ELR (cell line): ENCODE results near the gene DOK4.

Source experiments
- DNase-seq: peaks from one replicate; pipeline ENCODE4 v3.0.0-alpha.2; 2015; ENCODE audit warnings: low read depth

The DOK4 gene

GRCh38 chr16:57518922-57519321, 32.6 kb upstream of the DOK4 start:
- DNase-seq: no peak

- DNase-seq: no peak
These were observed 32.2 kb upstream of the DOK4 start for GRCh38 chr16:57518520-57518919.

- no peak for DNase-seq
These were observed 31.4 kb upstream of the DOK4 start for GRCh38 chr16:57517397-57518367.

- DNase-seq: no peak
These were observed 30.5 kb upstream of the DOK4 start for GRCh38 chr16:57516773-57517172.

GRCh38 chr16:57516176-57516725, 30.0 kb upstream of the DOK4 start:
- DNase-seq: no peak

- no peak for DNase-seq
These were observed 28.7 kb upstream of the DOK4 start for GRCh38 chr16:57514791-57515600.

- DNase-seq: no peak
These were observed 28.1 kb upstream of the DOK4 start for GRCh38 chr16:57514371-57514770.

- no peak for DNase-seq
These were observed 27.2 kb upstream of the DOK4 start for GRCh38 chr16:57513371-57514102.

GRCh38 chr16:57512296-57513001, 26.2 kb upstream of the DOK4 start:
- DNase-seq: no peak

- no peak for DNase-seq
These were observed 24.0 kb upstream of the DOK4 start for GRCh38 chr16:57510016-57510871.

GRCh38 chr16:57509231-57509923, 23.1 kb upstream of the DOK4 start:
- DNase-seq: no peak

GRCh38 chr16:57508035-57508425, 21.7 kb upstream of the DOK4 start:
- no peak for DNase-seq

- DNase-seq: no peak
These were observed 21.1 kb upstream of the DOK4 start for GRCh38 chr16:57507136-57508034.

- no peak for DNase-seq
These were observed 18.9 kb upstream of the DOK4 start for GRCh38 chr16:57505169-57505568.

- no peak for DNase-seq
These were observed 18.2 kb upstream of the DOK4 start for GRCh38 chr16:57504491-57504890.

- no peak for DNase-seq
These were observed 17.7 kb upstream of the DOK4 start for GRCh38 chr16:57504001-57504400.

- no peak for DNase-seq
These were observed 17.1 kb upstream of the DOK4 start for GRCh38 chr16:57503366-57503765.

- DNase-seq: no peak
These were observed 15.9 kb upstream of the DOK4 start for GRCh38 chr16:57502048-57502775.
